HFF-Myc (cell line): ENCODE data around the gene DTHD1.
A peak's percentile ranks its signal among the peaks of the same experiment; 100 is the strongest.

Experiments
- DNase-seq: peaks from one replicate; pipeline ENCODE4 v3.0.0-alpha.2; 2011; ENCODE audit warnings: low read depth; ENCODE audit errors: extremely low read depth
- H3K4me3 ChIP-seq: replicated peaks from 2 replicates; pipeline ENCODE4 v1.5.1; 2011; ENCODE audit warnings: low read depth, mild to moderate bottlenecking, control low read depth, low read length
- CTCF ChIP-seq: IDR thresholded peaks from 2 replicates; pipeline ENCODE4 v1.5.1; 2012; ENCODE audit warnings: mild to moderate bottlenecking, low read depth, low read length, control low read depth; ENCODE audit errors: missing control alignments

DTHD1 gene

GRCh38 chr4:36242629-36243354 is 38.6 kb upstream of the DTHD1 start:
- DNase-seq = no peak
- no peak overlapping the region for H3K4me3 ChIP-seq
- no peak for TF ChIP-seq CTCF

- peak overlapping the region; percentile 26; the same call in 1 of the 2 replicates for H3K4me3 ChIP-seq
- TF ChIP-seq CTCF = no peak
- DNase-seq = no peak
Observed at GRCh38 chr4:36243355-36244256, 37.8 kb upstream of the DTHD1 start.

- DNase-seq = no peak
- H3K4me3 ChIP-seq = peak within 1 kb of the TSS; percentile 26; the same call in 1 of the 2 replicates
- no peak for TF ChIP-seq CTCF
Observed at GRCh38 chr4:36244257-36245082, 36.9 kb upstream of the DTHD1 start, which contains the start of gene ARAP2. ARAP2 (minus strand) TSS chr4:36244514; CDS start chr4:36229486, 15,028 bp downstream.

GRCh38 chr4:36249610-36250009 is 31.8 kb upstream of the DTHD1 start:
- no peak for DNase-seq
- no peak for TF ChIP-seq CTCF
- H3K4me3 ChIP-seq = no peak overlapping the region

GRCh38 chr4:36251983-36252382 is 29.4 kb upstream of the DTHD1 start:
- H3K4me3 ChIP-seq = no peak overlapping the region
- no peak for DNase-seq
- no peak for TF ChIP-seq CTCF

- TF ChIP-seq CTCF = no peak
- no peak overlapping the region for H3K4me3 ChIP-seq
- DNase-seq = no peak
Observed at GRCh38 chr4:36254371-36254770, 27.0 kb upstream of the DTHD1 start.
